ENCODE results near the gene AFAP1.

Gene AFAP1

DNA sequence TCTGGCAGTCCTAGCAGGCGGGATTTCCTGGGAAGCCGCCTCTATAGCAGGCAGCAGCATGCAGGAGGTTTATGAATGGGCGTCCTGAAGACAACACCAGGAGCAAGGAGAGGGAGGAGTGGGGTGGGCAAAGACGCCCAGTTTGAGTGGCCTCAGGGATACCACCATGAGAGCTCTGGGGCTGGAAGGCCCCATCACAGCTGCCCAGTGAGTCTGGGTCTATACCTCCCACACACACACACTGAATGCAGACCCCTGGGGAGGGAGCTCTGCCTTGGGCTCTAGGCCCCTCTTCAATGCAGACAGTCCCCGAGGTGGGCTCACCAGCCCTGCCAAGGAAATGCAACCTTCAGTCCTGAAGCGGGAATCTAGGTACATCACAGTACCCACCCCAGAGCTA lies 98.6 kb downstream of the AFAP1 start:
- DNase-seq (ENCODE audit: low spot score), result no peak

DNA sequence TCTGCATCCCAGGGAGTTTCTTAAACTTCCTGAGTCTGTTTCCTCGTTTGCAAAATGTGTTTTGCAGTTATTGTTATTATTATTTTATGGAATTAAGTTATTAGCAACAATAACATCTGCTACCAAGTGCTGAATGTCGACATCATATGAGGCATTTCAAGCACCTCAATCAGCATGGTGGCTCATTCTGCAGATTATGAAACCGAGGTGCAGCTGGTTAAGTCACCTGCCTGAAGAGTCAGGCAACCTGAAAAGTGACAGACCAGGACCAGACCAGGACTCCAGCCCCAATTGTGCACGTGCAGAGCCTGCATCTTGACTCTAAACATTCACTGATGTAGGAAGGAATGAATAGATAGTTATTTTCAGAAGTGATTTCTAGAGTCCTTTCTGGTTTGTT lies 99.8 kb downstream of the AFAP1 start:
- no peak for DNase-seq (ENCODE audit: low spot score)

DNA sequence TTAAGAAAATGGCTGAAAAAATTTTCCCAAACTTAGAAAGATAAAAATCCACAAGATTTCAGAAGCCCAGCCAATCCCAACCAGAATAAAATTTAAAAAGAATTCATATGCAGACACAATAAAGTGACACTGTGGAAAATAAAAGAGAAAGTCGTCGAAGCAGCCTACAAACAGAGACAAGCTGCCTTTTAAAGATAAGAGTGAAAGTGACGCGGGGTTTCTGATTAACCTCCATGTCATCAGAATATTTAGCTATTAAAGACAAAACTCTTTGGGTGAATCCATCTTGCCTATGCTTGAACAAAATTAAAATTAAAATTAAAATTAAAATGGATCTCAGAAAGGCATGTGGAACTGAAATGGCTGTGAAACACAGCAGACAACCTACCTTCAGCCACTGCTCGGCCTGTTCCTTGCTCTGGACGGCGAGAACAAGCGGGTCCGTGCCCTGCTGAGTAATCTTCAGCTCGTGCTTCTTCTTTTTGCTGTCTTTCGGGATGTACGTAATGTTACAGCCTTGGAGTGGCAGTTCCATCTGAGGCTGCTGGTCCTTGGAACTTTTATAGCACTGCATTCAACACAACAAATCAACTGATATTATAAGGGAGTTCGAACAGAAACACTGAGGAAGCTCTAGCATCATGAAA lies 101.4 kb downstream of the AFAP1 start:
- DNase-seq (ENCODE audit: low spot score), result no peak

DNA sequence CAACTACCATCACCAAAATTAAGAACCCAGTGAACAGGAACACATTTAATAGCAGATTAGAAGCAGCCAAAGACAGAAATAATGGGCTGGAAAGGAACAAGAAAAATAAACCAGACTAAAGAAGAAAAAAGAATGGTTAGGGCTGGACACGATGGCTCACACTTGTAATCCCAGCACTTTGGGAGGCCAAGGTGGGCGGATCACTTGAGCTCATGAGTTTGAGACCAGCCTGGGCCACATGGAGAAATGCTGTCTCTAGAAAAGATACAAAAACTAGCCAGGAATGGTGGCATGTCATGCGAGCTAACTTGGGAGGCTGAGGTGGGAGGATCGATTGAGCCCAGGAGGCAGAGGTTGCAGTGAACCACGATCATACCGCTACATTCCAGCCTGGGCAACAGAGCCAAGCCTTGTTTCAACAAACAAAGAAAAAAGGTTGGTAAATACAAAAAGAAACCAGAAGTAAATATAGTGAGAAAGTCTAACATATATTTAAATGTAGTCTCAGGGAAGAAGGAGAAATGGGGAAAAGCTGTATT lies 102.0 kb downstream of the AFAP1 start:
- no peak for DNase-seq (ENCODE audit: low spot score)

DNA sequence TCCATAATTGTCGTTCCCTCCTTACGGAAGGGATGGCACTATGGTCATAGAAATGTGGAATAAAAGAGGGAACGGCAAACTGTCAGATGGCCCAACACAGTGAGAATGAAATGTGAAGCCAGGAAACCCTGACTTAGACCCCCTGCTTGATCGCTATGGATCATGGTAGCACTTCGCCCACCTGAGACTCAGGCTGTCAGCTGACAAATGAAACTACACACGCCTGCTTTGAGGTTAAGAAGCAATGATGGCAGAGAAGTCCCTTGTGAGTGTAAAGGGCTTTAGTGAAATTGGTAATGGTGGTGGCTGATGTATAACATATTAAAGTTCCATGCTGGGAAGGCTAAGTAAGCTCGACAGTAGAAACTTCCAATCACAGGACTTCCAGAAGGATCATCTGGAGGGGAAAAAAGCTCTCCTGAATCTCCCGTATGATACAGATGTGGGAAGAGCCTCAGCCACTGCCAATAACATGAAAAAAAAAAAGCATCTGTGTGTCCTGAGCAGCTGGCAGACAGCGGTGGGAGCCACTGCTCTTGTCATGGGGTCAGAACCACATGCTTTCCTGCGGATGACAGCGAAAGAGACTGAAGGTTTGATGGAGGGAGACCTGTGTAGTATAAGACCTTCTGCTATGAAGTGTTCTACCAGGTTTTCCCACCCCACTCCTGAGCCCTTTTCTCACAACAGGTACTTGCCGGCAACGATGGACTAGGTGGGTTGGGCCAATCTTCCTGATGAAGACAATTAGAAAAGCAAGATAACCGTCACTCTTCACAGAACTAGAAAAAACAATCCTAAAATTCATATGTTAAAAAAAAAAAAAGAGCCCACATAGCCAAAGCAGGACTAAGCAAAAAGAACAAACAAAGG lies 107.6 kb downstream of the AFAP1 start:
- DNase-seq (ENCODE audit: low spot score), result no peak

DNA sequence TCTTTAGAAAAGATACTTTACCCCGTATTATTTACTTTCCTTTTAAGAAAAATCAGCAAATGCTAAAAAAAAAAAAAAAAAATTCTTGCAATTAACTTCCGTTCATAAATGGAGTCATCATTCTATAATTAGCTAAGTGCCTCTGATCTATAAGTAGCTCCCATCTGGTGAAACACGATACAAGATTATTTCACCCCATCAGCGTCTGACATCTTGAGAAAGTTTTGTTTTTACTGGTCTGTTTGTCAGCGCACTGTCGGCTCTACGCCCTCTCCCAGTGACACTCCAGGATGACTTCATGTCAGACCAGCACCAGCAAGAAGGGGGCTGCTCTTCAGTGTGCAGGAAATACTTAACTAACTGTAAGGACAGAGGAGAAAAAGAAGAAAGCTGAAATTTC lies 108.3 kb downstream of the AFAP1 start:
- no peak for DNase-seq (ENCODE audit: low spot score)

DNA sequence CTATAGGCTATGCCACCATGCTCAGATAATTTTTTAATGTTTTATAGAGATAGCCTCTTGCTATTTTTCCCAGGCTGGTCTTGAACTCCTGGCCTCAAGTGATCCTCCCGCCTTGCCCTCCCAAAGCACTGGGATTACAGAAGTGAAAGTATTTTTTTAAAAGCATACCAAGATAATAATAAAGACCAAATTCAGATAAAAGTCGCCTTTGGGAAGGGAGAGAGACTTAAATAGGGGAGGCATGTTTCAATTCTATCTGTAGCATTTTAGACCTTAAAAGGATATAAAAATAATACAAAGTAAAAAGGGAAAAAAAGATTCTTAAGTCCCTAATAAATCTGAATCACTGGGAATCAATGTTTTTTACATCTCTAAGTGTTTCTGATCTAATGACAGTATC lies 108.9 kb downstream of the AFAP1 start:
- no peak for DNase-seq (ENCODE audit: low spot score)

DNA sequence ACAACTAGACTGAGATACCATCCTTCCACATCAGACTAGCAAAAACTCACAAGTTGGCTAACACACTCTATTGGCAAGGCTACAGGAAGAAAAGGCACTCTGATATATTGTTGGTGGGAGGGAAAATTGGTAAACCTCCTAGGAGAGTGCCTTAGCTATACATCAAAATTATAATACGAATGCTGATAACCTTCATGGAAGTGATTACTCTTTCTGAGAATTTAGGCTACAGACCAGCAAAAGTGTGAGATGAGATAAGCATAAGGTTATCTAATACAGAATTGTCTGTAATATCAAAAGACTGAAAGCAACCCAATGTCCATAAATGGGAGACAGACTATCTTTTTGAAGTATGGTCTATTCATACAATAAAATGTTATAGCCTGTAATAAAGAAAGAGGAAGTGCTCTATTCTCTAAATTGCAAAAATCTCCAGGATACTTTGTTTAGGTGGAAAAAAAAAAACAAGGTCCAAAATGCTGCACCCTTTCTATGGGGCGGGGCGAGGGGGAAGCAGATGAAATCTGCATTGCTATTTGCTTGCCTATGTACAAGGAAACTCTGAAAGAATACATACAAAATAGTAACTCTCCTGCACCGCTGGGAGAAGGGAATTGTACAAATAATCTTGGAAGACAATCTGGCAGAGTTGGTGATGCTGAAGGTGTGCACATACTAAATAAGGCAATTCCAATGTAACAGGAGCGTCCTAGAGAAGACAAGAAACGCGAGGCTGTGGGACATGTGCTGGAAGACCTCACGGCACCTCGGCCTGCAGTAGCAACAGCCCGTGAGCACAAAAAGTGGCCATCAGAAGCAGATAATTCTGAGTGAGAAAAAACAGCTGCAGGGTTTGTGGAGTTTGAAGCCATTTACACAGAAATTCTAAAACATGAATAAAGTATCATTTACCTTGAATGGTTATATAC lies 109.7 kb downstream of the AFAP1 start:
- DNase-seq (ENCODE audit: low spot score), result no peak

DNA sequence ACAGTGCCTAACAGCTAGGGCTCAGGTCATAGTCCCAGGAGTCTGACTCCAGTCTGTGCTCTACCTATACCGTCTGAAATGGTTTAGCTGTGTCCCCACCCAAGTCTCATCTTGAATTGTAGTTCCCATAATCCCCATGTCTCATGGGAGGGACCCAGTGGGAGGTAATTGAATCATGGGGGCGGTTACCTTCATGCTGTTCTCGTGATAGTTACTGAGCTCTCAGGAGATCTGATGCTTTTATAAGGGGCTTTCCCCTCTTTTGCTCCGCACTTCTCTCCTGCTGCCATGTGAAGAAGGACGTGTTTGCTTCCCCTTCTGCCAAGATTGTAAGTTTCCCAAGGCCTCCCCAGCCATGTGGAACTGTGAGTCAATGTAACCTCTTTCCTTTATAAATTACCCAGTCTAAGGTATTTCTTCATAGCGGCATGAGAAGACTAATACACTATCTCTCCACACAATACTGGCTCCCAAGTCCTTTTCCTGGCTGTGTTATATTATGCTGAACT lies 110.8 kb downstream of the AFAP1 start:
- no peak for DNase-seq (ENCODE audit: low spot score)

DNA sequence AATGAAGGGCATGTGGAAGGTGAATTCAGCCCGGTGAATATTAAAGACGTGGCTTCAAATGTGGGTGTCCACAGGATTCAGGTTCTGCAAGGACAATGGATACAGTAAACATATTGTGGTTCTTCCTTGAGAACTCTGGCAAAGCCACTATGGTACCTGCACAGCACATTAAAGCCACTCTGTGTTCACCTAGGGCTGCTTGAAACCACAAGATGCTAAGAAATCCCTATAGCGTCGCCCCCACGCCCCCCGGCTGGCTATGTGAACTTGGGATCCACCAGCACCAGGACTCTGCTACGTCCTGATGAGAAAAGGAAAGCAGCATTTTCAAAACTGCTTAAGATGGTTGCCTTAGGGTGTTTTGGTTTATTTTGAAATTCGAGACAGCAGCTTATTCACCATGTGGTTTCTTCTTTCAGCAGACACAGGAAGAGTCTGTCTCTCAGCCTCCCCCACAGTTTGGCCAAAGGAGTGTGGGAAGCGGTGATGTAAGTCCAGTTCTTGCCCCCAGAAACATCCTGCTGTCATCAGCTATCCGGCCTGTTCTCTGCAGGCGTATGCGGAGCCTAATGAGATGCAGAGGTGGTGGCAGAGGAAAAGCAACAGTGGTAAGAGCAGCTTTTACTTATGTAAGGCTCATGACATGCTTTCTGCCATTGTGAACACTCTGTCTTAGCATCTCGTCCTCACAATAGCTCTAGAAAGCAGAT lies 111.5 kb downstream of the AFAP1 start:
- DNase-seq (ENCODE audit: low spot score), result no peak

DNA sequence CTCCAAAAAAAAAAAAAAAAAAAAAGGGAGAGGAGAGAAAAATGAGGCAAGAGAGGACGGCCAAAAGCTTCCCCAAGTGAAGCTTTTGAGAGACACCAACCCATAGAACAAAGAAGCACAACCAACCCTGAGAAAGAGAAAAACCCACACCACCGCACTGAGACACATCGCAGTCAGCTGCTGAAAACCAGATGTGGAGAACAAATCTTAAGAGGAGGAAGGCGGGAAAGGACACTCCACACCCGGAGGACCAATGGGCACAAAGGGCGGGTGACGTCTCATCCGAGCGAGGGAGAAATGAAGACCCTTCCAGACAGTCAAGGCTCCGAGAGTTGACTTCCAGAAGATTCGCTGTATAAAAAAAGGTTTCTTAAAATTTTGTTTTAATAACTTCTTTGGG lies 112.1 kb downstream of the AFAP1 start:
- DNase-seq (ENCODE audit: low spot score), result no peak

DNA sequence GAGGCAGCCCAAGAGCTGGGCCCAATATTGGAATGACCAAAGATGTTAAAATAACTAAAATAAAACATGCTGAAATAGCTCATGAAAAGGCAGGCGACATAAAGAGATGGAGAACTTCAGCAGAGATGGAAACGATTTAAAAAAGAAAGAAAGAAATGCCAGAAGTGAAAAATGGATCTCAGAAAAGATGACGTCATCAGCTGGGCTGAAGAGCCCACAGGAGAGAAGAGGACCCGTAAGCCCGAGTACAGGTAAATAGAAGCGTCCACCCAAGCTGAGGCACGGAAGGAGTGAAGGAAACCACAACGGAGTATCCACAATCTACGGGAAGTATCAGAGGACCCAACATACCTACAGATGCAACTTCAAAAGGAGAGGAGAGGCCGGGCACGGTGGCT lies 112.8 kb downstream of the AFAP1 start:
- no peak for DNase-seq (ENCODE audit: low spot score)

DNA sequence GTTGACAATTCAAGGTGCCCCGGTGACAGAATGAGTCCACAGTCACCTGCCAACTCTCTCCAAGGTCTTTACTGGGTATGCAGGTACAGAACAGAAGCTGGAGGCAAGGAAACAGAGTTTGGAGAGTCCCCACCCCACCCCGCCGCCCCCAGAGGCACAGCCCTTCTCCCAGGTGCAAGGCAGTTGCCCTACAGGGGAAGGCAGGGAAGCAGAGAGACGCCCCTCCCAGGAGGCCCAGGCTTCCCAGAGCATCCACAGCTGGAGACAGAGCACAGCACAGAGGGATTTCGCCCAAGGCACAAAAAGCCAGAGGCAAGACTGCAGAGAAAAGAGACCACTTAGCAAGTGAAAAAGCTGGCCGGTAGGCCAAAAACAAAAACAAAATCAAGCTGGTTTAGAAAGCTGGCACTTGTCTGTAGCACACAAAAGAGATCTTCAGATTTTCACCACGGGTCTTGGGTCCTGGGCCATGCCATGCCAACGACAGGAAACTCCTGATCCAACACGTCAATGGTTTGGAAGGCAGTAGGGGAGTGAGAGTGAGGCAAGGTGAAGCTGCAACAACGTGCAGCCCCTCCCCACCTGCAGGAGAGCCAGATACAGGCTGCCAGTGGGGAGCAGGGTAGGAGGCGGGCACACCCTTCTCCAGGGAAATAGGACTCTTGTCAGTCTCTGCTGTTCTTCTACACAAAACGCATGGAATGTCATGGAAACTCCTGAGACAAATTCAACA lies 113.3 kb downstream of the AFAP1 start:
- no peak for DNase-seq (ENCODE audit: low spot score)

DNA sequence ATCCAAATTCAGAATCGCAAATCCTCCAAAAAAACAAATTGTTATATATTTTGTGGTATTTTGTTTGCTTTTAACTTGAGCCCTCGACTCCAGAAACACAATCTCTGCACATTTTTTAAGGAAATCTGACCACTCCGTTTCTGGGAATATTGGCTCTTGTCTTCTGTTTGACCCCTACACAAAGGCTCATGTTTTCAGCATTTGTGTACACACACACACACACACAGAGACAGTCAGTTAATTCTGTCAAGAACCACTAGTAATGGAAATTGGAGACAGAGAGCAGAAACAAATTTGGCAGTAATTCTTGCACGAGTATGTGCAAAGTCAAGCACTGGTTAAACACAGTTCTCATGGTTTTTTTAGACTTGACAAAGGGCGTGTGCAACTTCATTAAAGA lies 115.4 kb downstream of the AFAP1 start:
- no peak for DNase-seq (ENCODE audit: low spot score)

DNA sequence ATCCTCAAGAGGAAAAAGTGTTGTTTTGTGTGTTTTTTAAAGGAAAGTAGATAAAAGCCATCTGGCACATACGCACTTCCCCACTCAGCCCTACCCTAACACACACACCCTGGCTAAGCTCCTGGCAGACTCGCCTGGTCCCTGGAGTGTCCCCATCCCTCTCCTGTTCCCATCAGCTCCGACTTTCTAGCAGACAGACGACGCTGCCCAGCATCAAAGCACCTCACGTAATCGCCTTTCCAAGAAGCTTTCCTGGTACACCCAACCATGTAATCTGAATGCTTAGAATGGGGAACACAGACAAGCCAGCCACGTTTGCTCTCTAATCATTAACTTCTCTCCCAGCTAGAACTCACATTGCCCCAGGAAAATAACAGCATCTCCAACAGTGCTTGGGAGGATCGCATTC lies 116.2 kb downstream of the AFAP1 start:
- DNase-seq (ENCODE audit: low spot score), result no peak

DNA sequence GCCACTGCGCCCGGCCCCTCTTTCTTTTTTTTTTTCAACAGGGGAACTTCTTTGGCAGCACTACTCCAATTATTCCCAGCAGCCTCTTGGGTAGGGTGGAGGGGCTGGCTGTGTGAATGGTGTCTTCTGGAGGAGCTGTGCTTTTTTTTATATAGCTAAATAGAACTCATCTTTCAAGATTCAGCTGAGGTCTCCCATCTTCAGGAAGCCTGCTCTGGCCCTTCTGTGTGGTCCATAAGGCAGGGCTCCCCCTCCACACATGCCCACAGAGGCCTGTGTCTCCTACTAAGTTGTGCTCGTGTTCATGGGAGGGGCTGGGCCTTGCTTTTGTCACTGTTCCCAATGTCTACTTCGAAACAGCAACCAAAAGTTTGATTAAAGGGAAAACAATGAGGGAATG lies 116.8 kb downstream of the AFAP1 start:
- no peak for DNase-seq (ENCODE audit: low spot score)

DNA sequence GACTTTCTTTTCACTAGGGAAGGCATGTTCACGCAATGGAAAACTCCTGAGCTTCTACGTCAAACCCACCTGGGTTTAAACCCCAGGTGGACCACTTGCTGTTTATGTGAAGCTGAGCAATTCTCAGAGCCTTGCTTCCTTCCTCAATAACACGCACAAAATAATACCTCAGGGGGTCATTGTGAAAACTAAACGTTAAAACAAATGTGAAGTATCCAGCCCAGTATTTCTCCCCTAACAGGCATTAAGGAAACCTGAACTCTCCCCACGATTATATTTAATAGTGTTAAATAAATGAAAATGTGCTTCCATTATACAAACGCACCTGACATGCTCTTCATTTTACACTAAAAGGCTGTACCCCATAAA lies 117.5 kb downstream of the AFAP1 start:
- DNase-seq (ENCODE audit: low spot score), result no peak

DNA sequence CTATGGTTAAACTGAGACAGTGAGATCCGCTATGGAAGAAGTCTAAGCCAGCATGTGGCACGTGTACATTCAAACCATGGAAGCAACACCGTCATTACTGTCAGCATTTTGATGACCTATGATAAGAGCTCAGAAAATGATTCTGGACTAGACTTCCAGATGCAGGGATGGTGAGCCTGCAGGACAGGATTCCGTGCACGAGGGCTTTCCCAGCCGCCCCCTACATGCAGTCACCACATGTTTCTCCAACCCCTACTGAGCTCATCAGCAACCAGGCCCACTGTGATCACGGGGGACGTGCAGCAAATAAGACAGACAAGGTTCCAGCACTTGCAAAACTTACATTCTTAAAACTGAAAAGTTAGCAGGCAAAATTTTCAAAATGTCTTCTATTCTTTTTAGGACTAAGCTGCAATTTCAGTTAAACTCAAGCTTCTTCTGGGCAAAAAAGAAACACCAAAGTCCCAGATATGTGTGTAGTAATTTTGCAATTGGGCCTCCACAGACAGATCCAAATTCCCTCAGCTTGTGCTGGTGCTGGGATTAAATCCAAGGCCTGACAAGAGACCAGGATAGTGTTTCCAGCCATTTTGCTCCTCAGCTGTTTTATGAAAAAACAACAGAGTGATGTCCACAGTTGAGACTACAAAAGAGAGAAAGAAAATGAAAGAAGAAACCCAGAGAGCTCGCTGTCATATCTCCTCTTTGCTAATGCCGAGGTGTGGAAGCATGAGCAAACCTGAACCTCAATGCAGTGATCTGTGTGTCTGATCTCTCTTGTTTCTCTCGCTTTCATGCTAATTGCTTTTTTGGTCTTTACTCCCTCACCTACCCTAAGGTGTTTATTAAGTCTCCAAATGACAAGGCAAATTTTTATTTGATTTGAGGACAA lies 118.2 kb downstream of the AFAP1 start:
- no peak for DNase-seq (ENCODE audit: low spot score)

DNA sequence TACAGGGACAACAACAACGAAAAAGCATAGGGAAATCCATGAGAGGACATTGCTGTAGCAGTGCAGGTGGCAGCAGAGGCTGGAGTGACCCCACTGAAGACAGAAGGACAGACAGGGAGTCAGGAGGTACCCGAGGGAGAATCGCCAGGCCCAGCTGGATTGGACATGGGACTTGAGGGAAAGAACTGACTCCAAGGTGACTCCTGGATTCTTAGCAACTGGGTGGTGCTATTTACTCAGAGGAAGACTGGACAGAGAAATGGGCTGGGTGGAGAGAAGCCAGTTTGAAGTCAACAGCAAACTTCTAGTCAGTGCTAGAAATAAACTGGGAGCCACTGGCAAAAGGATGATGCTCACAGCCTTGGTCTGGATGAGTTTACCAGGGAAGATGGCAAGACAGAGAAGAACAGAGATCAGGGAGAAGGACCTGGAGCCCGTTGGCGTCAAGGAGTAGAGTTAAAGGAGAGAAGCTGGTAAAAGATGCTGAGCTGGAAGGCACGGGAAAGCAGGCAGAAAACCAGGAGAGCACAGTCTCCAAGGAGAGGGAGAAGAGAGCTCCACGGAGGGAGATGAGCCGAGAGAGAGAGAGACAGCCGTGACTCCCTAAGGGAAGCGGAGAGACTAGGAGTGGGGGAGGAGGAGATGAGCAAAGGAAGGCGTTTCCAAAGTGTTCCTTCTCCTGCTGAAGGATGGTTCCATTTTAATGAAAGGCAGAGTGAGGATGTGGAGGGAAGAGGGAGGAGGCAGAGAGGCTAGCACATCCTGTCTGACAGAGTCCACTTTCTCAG lies 119.4 kb downstream of the AFAP1 start:
- no peak for DNase-seq (ENCODE audit: low spot score)
